GM10248 (cell line): ENCODE data around the gene SAMD14.
A peak's percentile ranks its signal among the peaks of the same experiment; 100 is the strongest.

Experiments
- CTCF ChIA-PET: fragments of 300-600 bp; sonication (Branson Sonifier 250); formaldehyde crosslinking; extraction: SDS; loops from one replicate; lab custom pipeline; 2021; ENCODE audit warnings: antibody characterized with exemption; lab: Yijun Ruan, JAX
- POLR2A ChIA-PET: fragments of 350-650 bp; sonication (Branson Sonifier 250); formaldehyde crosslinking; extraction: SDS; loops from one replicate; lab custom pipeline; 2020; ENCODE audit warnings: antibody characterized with exemption; lab: Yijun Ruan, JAX
- DNase-seq: peaks from one replicate; pipeline ENCODE4 v3.0.0; 2012; ENCODE audit errors: extremely low spot score
- CTCF ChIP-seq: IDR thresholded peaks from 2 replicates; pipeline ENCODE4 v1.5.1; 2012; ENCODE audit warnings: mild to moderate bottlenecking, low read depth; ENCODE audit errors: extremely low read depth, missing control alignments, control extremely low read depth

Gene SAMD14

DNA sequence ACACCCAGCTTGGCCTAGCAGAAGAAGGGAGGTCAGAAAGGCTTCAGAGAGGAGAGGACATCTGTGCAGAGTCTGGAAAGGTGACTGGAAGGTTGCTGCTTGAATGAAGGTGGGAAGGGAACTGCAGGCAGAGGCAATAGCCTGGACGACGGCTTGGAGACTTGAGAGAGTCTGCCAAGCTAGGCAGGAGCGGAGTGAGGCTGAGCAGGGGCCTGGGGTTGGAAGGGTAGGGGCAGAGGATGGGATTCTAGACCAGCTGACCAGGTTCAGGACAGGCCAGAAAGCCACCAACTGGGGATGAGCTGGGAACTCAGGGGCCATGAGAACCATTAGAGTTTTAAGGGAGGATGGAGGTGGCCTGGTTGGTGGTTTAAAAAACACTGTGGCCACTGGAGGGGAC is 35.5 kb upstream of the SAMD14 start:
- CTCF ChIA-PET: interaction anchor here (0.8 to 6.4 kb wide), 11 partner anchors 8 to 232 kb away, joined by 3 to 90 read pairs (median 7); partner anchors contain the start of genes COL1A1, LRRC59 and TMEM92
- DNase-seq: no peak
- POLR2A ChIA-PET: no interaction called here
- no peak for TF ChIP-seq CTCF

DNA sequence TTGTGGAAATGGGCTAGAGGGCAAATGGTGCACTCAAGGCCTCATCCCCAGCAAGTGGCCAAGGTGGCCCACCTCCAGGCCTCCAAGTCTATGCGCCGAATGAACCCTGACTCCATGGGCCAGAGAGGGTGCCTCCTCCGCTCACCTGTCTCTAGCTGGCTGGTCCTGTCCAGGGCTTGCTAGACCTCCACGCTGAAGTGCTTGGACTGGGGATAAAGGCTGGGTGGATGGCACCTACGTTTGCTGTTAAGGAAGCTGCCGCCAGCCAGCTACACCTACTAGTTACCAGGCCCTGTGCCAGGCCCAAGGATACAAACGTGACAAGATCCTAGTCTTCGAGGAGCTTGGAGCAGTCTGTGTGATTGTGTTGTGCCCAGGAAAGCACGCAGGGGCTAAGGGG is 35.1 kb upstream of the SAMD14 start:
- POLR2A ChIA-PET: no interaction called here
- DNase-seq: no peak
- CTCF ChIA-PET: interaction anchor here (0.9 to 6.4 kb wide), 9 partner anchors 9 to 108 kb away, joined by 3 to 90 read pairs (median 8); partner anchors contain the start of genes COL1A1 and TMEM92
- TF ChIP-seq CTCF: no peak

GRCh38 chr17:50164697-50164988 is 34.7 kb upstream of the SAMD14 start:
- no peak for TF ChIP-seq CTCF

GRCh38 chr17:50163843-50164696 is 34.1 kb upstream of the SAMD14 start:
- ChIA-PET CTCF (interaction anchor here (0.9 to 6.4 kb wide), 11 partner anchors 9 to 70 kb away, joined by 3 to 90 read pairs (median 5); partner anchors contain the start of genes COL1A1 and PDK2), POLR2A (no interaction called here)
- DNase-seq: peak; percentile 59
- TF ChIP-seq CTCF: no peak

More at GRCh38 chr17:50164697-50164988, 34.7 kb upstream of the SAMD14 start:
- DNase-seq: no peak
- POLR2A ChIA-PET: no interaction called here
- CTCF ChIA-PET: interaction anchor here (0.9 to 6.4 kb wide), 7 partner anchors 12 to 109 kb away, joined by 3 to 90 read pairs (median 15); partner anchors contain the start of genes COL1A1 and TMEM92

- TF ChIP-seq CTCF: no peak
- no peak for DNase-seq
- POLR2A ChIA-PET: interaction anchor here (2.0 kb wide), 1 partner anchor 11 kb away, joined by 4 read pairs; no protein-coding TSS in a partner anchor
- CTCF ChIA-PET: interaction anchor here (0.7 to 3.7 kb wide), 28 partner anchors 8 to 794 kb away, joined by 3 to 96 read pairs (median 5); partner anchors contain the start of genes COL1A1, PDK2 and PPP1R9B
Observed at GRCh38 chr17:50162466-50163254, 32.7 kb upstream of the SAMD14 start.

- DNase-seq: no peak
- no peak for TF ChIP-seq CTCF
- POLR2A ChIA-PET: interaction anchor here (2.0 kb wide), 1 partner anchor 10 kb away, joined by 4 read pairs; no protein-coding TSS in a partner anchor
- CTCF ChIA-PET: interaction anchor here (0.7 to 2.8 kb wide), 27 partner anchors 9 to 793 kb away, joined by 3 to 96 read pairs (median 3); partner anchors contain the start of genes COL1A1, PDK2 and PPP1R9B
Observed at GRCh38 chr17:50161911-50162288, 31.9 kb upstream of the SAMD14 start.
